Vagina (tissue), 2 donors: ENCODE data around the gene GOLGA8J.

ENCODE experiments used
- POLR2A ChIP-seq, 2 donors: fragments of 450-650 bp; IDR thresholded peaks; one replicate each; pipeline ENCODE4 v1.6.1; 2017; ENCODE audit warnings: antibody characterized with exemption in 2 of 2, mild to moderate bottlenecking in 2 of 2, moderate library complexity in 2 of 2
- POLR2AphosphoS5 ChIP-seq, 2 donors: sonication (generic); formaldehyde crosslinking; IDR thresholded peaks; one replicate each; pipeline ENCODE4 v1.9.0; 2017; ENCODE audit warnings: antibody characterized with exemption in 2 of 2, mild to moderate bottlenecking in 2 of 2, low read depth in 1 of 2; ENCODE audit not compliant: insufficient read depth in 1 of 2
- TF ChIP-seq, protein P1 (sequence below), 3 experiments: fragments of 450-650 bp in 2 of 3; fragments of 200-600 bp in 1 of 3; sonication (generic) in 1 of 3; IDR thresholded peaks; one replicate each; pipeline ENCODE4 v1.5.1; 2017 to 2019; ENCODE audit warnings: antibody characterized with exemption in 3 of 3, mild to moderate bottlenecking in 2 of 3, moderate library complexity in 2 of 3

- TF ChIP-seq POLR2AphosphoS5 (IDR thresholded peaks at IDR 0.05; ENCODE audit: insufficient read depth in 1 of 2, low read depth in 1 of 2) = no peak
- TF ChIP-seq, protein P1, sequence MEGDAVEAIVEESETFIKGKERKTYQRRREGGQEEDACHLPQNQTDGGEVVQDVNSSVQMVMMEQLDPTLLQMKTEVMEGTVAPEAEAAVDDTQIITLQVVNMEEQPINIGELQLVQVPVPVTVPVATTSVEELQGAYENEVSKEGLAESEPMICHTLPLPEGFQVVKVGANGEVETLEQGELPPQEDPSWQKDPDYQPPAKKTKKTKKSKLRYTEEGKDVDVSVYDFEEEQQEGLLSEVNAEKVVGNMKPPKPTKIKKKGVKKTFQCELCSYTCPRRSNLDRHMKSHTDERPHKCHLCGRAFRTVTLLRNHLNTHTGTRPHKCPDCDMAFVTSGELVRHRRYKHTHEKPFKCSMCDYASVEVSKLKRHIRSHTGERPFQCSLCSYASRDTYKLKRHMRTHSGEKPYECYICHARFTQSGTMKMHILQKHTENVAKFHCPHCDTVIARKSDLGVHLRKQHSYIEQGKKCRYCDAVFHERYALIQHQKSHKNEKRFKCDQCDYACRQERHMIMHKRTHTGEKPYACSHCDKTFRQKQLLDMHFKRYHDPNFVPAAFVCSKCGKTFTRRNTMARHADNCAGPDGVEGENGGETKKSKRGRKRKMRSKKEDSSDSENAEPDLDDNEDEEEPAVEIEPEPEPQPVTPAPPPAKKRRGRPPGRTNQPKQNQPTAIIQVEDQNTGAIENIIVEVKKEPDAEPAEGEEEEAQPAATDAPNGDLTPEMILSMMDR (IDR thresholded peaks at IDR 0.05) = no peak
- TF ChIP-seq POLR2A (IDR thresholded peaks at IDR 0.05) = no peak
These were observed 10.1 kb upstream of the GOLGA8J start for GRCh38 chr15:30072630-30073029.
